NCI-H1048 (cell line): Measurements from ENCODE around the gene GALNT16.
"Not testable (repeated sequence)": the region's sequence is repeated elsewhere in the genome, so short reads cannot be mapped to it uniquely, and the experiment has no call there.

Source experiments
- DNase-seq: peaks from one replicate; lab custom pipeline; 2025; lab: John Stamatoyannopoulos, UW

The GALNT16 gene

DNA sequence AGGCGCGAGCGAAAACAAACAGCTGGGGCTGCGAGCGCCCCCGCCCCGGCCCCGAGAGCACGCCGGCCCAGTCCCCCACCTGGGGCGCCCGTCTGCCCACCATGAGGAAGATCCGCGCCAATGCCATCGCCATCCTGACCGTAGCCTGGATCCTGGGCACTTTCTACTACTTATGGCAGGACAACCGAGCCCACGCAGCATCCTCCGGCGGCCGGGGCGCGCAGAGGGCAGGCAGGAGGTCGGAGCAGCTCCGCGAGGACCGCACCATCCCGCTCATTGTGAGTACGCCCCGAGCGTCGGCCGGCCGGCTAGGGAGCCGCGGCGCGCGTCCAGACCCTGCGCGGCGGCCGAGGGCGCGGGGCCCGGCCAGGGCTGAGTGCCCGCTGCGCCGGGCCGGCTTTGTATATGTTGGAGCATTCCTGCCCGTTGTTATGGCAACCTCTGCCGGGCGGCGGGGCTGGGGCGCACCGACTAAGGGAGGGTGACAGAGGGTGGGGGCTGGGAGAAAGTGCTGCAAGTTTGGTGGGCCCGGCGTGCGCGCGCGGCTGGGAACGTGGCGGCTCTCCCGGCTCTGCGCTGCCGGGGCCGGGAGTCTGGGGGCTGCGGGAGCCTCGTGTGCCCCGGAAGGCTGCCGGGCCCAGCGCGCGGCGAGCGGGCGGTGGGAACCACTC, 367 bp downstream of the GALNT16 start:
- DNase-seq: no peak

DNA sequence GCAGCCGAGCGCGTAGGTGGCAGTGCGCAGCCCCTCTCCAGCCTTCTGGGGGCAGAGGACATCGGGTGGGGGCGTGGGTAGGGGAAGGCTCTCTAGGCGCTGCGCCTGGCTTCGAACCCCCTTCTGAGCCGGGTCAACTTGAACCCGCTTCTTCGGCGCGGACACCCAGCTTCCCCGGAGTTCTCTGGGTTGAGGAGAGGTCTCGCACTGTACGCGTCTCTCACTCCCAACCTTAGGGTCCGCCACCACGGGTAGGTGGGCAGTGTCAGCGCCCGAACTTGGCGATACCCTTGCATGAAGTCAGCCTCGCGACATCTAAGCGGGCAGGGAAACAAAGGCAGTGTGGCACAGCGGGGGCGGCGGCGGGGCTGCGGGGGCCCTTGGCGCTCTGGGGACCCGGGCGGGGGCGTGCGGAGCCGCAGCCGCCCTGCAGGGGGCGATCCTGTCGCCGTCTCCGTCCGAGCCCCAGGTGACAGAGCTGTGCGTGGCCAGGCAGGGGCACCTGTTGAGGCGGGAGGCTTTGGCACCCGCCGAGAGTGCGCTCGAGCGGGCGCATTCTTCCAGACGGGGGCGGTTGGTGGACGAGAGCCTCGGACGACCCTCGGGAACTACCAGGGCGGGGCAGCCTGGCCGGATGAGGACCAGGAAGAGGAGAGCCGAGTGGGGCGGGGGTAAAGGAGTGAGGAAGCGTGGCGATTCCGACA, 1.1 kb downstream of the GALNT16 start:
- DNase-seq: no peak

DNA sequence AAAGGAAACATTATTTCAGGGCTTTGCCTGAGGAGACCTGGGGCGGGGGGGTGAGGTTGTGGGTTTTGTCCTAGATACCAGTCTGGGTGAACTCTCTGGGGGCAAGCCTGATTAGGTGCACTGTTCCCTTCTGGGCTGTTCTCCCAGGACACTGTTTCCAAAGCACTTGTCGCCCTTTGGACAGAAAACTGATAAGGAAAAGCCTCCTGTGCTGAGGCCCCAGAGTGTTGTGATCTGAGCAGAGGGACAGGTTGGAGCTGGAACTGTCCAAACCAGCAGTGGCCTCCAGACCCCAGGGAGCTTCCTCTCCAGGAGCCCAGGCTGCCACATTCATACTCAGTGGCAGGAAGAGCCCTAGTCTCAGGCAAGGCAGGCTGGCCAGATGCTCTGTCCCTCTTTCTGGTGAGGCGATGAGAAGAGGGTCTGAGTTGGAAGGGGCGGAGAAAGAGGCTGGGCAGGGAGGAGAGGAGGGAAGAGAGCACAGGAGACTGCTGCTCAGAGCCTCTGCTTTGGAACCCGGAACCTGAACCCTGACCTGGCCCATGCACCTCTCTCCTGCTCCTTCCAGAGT, 1.9 kb downstream of the GALNT16 start:
- DNase-seq: no peak

DNA sequence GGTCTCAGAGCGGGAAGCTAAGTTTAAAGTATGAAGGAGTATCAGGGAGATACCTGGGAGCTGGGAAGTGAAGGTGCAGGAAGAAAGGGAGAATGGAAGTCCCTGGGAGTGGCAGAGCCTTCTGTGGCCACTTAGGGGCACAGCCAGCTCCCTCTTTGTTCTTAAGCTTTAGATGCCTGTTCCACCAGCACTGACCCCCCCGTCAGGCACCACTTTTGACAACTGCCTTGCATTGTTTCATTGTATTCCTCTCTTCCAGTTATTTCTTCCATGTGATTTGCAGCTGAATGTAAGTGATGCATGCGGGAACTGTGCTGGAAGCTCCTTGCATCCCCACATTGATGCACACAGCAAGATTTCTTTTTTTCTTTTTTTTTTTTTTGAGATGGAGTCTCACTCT, 2.6 kb downstream of the GALNT16 start:
- DNase-seq: no peak

DNA sequence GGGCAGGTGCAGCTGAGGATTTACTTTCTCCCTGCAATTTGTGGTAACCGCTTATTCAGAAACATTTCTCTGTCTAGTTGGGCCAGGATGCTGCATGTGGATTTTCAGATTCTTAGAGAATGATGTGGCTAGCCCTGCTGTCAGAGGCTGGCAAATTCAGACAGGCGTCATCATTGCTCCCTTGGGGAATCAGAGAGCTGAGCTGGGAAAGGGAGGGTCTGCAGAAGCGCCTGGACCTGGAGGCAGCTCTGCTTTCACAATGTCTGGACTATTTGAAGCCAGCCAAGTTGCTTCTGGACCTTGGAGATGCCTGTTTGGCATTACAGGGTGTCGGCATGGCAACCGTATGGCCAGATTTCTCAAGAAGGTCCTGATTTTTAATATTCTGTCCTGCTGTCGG, 3.4 kb downstream of the GALNT16 start:
- no peak for DNase-seq

DNA sequence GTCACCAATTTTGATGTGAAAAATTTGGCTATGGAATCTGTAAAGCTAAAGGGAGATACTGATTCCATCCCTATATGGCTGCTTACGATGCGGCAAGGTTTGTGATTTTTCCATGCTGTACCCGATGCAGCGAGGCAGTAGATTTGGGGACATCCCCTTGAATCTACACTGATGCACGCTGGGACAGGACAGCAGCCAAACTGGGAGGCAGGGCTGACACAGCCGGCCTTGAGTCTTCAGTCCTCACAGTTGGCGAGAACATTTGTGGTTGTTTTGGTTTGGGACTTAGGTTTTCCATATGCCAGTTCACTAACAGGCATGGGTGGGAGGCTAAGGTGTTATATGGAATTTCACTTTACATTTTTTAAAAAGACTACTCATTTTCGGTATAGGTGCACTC, 3.8 kb downstream of the GALNT16 start:
- DNase-seq: no peak

DNA sequence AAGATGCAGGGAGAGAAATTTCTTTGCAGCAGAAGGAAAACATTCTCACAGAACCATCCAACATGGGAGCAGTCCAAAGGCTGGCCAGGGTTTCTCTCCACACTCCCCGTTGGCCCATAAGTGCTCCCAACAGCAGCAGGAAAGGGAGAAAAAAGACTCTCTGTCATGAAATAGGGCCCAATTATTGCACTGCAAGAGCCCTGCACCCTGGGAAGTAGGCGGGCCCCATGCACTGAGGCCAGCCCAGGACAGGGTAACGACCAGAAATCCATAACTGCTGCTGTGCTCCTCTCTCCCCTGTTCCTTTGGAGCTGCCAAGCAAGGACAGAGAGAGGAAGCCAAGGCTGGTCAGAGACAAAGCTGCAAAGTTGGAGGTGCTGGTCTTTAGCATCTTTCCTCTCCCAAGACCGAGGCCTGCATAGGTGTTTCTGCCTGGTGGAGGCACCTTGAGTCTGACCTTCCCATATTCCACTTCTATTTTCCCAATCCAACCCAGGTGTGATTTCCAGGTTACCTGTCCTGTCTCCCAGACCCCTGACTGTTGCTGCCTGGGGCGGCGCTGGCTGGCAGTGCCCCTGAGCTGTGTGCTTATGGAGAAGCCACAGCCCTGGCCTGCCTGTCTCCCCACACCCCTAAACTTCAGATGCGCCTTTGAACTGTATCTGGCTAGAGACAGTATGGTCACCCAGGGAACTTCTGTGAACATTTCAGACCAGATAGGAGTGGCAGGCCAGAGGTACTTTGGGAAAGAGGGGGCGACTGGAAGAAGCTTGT, 6.8 kb downstream of the GALNT16 start:
- no peak for DNase-seq

DNA sequence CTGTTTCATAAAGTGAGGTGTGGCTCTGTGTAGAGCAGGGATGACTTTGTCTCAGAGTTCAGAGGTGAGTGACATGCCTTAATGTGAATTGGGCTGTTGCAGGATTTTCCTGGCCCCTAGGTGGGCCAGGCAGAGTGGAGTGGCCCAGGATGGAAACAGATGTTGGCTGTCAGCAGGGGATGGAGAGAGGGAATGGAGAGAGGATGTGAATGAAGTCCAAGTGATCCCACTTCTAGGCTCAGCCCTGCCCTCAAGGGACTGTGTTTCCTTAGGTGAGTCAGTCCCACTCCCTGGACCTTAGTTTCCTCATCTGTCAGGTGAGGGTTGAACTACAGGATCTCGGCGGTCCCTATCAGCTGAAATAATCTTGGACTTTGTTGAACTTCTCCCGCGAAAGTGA, 7.5 kb downstream of the GALNT16 start:
- DNase-seq: no peak

DNA sequence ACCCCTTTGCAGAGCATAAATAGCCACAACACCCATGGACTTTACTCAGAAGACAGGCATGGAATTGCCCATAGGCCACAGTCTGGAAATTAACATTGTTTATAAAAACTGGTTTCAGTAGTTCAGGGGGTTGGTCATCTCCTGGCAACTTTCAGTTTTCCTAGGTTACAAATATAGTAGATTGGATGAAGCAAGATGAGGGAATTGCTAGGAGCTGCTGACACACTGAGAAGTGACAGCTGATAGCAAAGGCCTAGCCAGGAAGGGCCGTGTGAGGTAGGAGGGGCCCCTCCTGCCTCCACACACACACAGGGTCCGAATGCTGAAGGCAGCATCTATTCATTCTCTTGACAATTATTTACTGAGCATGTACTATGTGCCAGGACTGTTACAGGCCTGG, 8.3 kb downstream of the GALNT16 start:
- DNase-seq: no peak

DNA sequence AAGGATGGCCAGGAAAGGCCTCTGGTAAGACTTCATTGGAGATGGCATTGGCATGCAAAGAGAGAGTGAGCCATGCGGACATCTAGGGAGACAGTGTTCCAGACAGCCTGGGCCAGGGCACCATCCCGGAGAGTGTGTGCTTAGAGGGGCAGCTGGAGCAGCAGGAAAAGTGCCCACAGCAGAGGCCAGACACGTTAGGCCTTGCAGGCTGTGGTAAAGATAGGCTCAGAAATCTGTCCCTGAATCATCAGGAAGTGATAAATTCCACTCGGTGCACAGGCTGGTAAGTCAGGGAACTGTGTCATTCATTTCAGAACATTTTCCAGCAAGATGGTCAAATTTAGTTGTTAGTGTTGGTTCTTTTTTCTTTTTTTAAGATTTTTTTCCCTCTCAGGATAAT, 8.8 kb downstream of the GALNT16 start:
- no peak for DNase-seq

DNA sequence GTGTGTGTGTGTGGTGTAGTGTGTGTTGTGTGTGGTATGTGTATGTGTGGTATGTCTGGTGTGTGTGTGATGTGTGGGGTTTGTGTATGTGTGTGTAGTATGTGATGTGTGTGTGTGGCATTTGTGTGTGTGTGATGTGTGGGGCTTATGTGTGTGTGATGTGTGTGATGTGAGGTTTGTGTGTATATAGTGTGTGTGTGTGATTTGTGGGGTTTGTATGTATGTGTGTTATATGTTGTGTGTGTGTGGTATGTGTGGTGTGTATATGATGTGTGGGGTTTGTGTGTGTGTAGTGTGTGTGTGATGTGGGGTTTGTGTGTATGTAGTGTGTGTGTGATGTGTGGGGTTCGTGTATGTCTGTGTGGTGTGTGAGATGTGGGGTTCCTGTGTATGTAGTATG, 9.4 kb downstream of the GALNT16 start:
- DNase-seq: no peak

DNA sequence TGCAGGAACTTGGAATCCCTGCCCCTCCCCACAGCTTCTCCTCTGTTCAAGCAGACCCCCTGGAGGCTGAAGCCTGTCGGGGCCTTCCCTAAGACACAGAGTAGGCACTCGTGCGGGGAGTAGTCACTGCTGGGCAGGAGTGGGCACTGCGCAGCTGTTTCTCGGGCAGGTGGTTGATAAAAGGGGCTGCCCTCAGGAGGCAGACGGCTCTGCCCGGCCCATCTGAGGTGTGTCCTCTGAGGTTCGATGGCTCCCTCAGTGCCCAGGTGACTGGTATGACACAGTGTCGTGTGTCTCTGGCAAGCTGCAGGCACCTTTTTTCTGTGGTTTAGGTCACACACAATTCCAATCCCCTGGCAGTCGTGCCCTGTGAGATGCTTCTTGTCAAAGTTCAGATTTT, 10.1 kb downstream of the GALNT16 start:
- DNase-seq: no peak

DNA sequence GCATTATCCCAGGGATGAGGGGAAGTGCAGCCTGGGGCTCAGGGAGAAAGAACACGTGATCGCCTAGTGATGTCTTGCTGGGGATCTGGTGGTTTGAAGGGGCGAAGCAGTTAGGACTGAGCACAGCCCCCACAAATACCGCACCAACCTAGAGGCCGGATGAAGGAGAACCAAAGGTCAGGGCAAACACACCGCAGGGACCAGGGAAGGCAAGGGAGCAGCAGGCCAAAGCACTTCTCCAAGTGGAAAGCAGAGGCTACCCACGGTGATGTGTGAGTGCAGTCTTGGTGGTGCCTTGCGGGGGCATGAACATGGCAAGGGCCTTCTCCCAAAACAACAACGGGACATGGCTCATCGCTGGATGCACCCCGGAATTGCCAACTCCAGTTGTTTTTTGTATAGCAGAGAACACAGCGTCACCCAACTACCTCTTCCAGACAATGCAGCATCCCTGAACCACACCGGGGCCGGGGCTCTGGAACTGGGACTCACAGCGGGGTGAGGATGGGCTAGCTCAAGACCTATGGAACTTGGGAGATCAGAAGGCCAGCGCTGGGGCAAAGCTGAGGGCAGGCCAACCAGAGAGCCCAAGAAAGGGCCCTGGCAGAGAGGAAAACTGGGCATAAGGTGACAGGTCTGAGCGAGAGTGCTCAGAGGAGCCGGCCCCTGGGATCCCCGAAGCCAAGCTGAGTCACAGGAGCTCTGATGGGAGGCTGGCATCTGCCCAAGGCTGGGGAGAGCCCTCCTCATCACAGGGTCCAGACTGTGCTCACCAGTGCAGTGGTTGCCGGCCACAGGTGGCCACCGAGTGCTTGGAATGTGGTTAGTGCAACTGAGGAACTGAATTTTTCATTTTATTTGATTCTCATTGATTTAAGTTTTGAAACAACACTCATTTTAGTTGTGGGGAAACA, 11.1 kb downstream of the GALNT16 start:
- DNase-seq: no peak

DNA sequence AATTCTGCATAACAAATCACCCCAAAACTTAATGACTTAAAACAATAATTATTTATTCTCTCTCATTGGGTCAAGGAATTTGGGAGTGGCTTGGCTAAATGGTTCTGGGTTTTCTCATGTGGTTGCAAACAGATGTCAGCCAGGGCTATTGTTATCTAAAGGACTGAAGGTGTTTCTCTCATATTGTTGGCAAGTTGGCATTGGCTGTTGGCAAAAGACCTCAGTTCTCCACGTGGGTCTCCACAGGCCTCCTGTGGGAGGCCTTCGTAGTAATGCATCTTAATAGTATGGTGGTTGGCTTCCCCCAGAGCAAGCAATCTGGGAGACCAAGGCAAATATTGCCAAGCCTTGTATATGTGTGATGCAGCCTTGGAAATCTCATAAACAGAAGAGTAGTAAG, 14.4 kb downstream of the GALNT16 start:
- DNase-seq: no peak

DNA sequence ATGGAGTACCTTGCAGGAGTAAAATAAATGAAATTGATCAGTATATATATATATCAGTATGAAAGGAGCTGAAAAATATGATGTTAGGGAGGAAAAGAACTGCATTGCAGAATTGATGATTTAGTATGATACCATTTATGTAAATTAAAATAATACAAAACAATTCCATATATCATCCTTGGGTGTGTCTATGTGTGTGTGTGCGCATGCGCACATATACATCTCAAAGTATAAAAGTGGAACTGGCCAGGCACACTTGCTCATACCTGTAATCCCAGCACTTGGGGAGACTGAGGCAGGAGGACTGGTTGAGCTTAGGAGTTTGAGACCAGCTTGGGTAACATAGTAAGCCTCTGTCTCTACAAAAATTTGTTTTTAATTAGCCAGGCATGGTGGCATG, 15.4 kb downstream of the GALNT16 start:
- DNase-seq: no peak

DNA sequence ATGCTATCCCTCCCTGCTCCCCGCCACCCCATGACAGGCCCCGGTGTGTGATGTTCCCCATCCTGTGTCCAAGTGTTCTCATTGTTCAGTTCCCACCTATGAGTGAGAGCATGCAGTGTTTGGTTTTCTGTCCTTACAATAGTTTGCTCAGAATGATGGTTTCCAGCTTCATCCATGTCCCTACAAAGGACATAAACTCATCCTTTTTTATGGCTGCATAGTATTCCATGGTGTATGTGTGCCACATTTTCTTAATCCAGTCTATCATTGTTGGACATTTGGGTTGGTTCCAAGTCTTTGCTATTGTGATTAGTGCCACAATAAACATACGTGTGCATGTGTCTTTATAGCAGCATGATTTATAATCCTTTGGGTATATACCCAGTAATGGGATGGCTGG, 17.4 kb downstream of the GALNT16 start:
- not testable (repeated sequence) for DNase-seq

DNA sequence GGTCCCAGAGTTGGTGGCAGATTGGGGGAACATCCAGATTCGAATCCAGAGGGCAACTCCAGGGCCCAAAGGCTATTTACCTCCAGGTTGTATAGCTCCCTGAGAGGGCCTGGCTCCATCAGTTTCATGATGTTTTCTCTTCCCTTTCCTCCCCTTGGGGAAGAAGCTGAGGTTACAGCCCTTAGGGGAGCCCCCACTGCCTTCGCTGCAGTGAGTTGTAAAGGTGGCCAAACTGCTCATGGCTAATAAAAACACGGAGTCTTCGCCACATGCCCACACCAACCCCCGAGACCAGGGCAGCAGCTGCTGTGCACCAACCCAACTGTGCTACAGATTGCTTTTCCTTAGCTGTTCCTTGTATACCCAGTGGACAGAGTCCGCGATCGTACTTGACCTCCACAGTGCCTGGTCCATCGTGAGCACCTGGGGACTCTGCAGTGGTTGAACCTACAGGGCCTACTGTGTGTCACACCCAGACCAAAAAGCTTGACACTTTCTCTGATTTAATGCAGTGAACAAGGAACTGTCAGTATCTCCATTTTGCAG, 20.9 kb downstream of the GALNT16 start:
- DNase-seq: no peak

DNA sequence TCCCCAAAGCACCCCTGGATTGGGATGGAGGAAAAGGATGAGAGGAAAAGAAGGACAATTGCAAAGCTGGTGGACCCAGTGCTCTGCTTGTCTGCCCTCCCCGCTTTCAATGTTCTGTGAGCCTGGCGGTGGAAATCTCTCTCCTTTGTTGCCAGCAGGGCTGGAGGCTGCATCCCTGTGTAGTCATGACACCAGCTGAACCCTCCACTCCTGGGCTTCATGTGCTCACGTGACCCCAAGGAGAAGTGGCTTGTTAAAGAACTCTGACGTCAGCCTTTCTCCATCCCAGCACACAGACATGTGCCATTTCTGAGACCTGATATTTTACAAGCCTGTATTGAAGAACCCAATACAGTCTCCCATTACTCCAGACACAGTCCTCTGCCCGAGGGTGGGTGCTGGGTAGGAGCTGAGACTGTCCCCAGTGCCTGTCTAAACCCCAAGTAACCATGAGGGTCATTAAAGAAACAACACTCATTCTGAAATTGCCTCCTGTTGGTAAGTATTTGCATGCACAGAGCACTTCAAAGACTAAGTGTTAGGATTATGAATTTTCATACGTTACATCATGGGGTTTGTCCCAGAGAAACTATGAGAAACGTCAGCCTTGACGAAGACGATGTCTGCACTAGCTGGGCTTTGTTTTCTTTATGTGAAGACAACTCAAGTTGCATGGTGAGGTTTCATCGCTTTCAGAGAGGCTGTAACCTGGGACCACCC, 21.7 kb downstream of the GALNT16 start:
- no peak for DNase-seq

DNA sequence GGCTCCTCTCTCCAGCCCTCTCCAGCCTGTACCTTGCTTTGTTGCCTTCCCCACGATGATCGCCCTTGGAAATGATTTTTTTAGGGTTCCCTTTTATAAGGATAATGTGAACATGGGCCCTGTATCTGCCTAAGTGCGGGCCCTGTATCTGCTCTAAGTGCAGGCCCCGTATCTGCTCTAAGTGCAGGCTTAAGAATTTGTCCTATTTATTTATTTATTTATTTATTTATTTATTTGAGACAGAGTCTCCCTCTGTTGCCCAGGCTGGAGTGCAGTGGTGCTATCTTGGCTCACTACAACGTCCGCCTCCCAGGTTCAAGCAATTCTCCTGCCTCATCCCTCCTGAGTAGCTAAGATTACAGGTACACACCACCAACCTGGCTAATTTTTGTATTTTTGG, 22.5 kb downstream of the GALNT16 start:
- no peak for DNase-seq

DNA sequence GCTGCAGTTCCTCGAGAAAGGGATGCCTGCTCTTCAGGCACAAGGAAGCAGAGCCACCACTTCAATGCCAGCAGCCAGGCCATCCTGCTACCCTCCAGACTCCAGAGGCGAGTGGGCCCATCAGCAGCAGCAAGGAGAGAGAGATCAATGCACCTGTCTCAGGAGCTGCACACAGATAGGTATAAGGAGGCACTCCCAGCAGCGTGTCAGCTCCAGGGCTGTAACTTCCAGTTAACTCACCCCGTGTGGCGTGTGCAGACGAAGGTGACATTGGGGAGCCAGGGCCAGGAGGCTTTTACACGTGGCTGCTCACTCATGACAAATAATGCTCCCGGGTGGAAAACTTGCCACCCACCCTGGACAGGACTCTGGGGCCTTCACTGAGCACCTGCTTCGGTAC, 24.2 kb downstream of the GALNT16 start:
- DNase-seq: no peak
